GM12891 (cell line): ENCODE results near the gene ANO10.

Experiments
- PAX5 ChIP-seq: IDR thresholded peaks from 2 replicates; pipeline ENCODE4 v1.6.1; 2011; ENCODE audit warnings: low read length, moderate library complexity, mild to moderate bottlenecking; ENCODE audit not compliant: insufficient read depth, severe bottlenecking
- POLR2A ChIP-seq: IDR thresholded peaks from 2 replicates; pipeline ENCODE4 v1.6.1; 2011; ENCODE audit warnings: low read depth, low read length, control low read depth
- POLR2AphosphoS5 ChIP-seq: IDR thresholded peaks from 2 replicates; pipeline ENCODE4 v1.6.1; 2011; ENCODE audit warnings: low read depth, low read length, control low read depth
- POU2F2 ChIP-seq: IDR thresholded peaks from 2 replicates; pipeline ENCODE4 v1.6.1; 2011; ENCODE audit warnings: low read depth, mild to moderate bottlenecking, control low read depth, low read length, moderate library complexity
- SPI1 ChIP-seq: IDR thresholded peaks from 2 replicates; pipeline ENCODE4 v1.6.1; 2011; ENCODE audit warnings: low read depth, low read length, control low read depth
- TAF1 ChIP-seq: IDR thresholded peaks from 2 replicates; pipeline ENCODE4 v1.6.1; 2011; ENCODE audit warnings: low read depth, low read length, control low read depth

GRCh38 chr3:43481375-43481774 is 140.4 kb downstream of the ANO10 start:
- no peak for TF ChIP-seq POLR2AphosphoS5
- no peak for TF ChIP-seq POLR2A
- TF ChIP-seq TAF1 = no peak
- TF ChIP-seq POU2F2 = no peak
- TF ChIP-seq SPI1 = no peak
- no peak for TF ChIP-seq PAX5
